GM12872 (cell line): ENCODE data around the gene NXPE3.

Experiments
- TF ChIP-seq, protein P1 (sequence below): IDR thresholded peaks from 3 replicates; pipeline ENCODE4 v1.5.1; 2011; ENCODE audit warnings: low read depth, mild to moderate bottlenecking, low read length, moderate library complexity; ENCODE audit not compliant: insufficient read depth

The NXPE3 gene

DNA sequence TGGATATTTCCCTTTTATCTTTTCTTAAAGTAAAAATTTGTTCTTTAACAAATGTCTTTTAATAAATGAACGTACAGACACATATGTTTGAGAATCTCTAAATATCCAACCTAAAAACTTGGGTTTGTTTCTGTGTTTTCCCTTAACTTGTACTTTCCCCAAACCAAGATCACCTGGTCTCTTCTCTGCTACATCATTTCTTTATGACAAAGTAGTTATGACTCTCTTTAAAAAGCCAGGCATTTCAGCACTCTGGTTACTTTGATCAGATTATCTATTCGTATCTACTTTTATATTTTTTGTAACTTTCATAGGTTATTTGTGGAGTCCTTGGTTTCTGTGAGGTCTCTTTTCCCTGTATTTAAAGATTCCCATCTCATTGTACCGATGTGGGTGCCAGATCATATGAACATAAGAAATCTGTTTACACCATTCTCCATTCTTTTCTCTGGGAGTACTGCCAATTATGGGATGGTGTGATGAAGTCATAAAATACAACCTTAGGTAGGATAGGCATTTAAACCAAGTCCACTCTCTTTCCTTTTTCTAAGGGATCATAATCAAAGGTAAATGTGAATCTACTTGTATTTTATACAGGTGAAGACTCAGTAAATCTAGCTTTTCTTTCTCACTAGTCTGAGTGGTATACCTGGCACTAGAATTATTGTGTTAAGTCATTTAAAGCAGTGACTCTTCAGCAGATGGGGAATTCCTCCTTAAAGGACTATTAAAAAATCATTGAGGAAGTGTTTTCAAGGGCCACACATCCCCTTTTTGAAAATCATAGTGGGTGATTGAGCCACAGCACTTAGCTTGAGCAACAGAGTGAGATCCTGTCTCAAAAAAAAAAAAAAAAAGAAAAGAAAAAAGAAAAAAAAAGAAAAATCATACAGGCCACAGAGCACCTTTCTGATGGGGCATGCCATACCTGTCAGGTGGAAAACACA is 57.9 kb downstream of the NXPE3 start:
- TF ChIP-seq, protein P1, sequence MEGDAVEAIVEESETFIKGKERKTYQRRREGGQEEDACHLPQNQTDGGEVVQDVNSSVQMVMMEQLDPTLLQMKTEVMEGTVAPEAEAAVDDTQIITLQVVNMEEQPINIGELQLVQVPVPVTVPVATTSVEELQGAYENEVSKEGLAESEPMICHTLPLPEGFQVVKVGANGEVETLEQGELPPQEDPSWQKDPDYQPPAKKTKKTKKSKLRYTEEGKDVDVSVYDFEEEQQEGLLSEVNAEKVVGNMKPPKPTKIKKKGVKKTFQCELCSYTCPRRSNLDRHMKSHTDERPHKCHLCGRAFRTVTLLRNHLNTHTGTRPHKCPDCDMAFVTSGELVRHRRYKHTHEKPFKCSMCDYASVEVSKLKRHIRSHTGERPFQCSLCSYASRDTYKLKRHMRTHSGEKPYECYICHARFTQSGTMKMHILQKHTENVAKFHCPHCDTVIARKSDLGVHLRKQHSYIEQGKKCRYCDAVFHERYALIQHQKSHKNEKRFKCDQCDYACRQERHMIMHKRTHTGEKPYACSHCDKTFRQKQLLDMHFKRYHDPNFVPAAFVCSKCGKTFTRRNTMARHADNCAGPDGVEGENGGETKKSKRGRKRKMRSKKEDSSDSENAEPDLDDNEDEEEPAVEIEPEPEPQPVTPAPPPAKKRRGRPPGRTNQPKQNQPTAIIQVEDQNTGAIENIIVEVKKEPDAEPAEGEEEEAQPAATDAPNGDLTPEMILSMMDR, result no peak

DNA sequence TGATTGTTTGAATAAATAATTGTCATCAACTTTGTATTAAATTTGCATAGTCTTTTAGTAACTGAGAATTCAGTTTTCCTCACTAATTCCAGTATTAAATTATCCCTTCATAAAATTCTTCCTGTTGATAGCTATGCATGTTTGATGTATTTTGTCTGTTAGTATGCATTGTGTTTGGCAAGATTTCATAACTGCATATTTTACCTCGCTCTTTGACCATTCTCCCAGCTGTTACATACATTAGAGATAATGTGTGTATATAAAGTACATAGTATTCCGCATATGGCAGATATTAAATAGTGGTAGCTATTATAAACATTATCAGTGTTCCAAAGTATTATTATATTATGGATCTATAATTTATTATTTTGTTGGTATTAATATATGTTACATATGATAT is 59.7 kb downstream of the NXPE3 start:
- TF ChIP-seq, protein P1, result no peak

DNA sequence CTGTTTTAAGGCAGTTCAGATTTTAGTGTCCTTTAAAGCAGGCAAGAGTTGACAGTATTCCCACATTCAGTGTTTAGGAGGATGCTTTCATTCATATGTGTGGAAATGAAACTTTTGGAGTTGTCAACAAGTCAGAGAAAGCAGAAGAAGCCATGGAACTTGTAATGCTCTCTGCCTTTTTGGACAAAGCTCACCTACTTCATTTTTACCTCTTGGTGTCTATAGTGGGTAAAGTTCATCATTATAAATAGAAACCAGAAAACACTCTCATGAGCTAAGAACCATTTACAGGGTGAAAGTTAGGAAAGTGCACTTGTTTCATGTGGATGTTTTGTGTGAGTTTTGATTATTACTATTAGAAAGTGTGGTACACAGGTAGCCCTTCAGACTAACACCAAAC is 61.1 kb downstream of the NXPE3 start:
- TF ChIP-seq, protein P1, result no peak

- TF ChIP-seq, protein P1, result no peak
These were observed 63.4 kb downstream of the NXPE3 start for GRCh38 chr3:101842245-101842934.

GRCh38 chr3:101842935-101843330 is 63.9 kb downstream of the NXPE3 start:
- TF ChIP-seq, protein P1, result no peak

DNA sequence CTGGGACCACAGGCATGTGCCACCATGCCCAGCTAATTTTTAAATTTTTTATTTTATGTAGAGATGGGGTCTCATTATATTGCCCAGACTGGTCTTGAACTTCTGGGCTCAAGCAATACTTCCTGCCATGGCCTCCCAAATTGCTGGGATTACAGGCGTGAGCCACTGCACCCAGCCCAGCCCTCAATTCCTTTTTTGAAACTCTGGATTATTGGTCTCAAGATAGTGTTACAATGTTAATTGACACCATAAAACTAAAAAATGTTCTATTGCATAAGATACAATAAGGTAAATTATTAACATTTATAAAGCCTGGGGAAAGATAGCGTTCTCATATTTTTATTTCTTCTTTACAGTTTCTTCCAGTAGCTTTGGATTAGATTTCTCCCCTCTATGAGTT is 66.4 kb downstream of the NXPE3 start:
- TF ChIP-seq, protein P1, result no peak

- TF ChIP-seq, protein P1, result no peak
These were observed 67.7 kb downstream of the NXPE3 start for GRCh38 chr3:101846709-101847108.
